WTC11 (cell line): Measurements from ENCODE around the gene PLK3.
"Not testable (repeated sequence)": the region's sequence is repeated elsewhere in the genome, so short reads cannot be mapped to it uniquely, and the experiment has no call there.

Experiments used
- ATF3 ChIP-seq: sonication (generic); formaldehyde crosslinking; conservative IDR thresholded peaks from 2 replicates; pipeline ENCODE4 v1.8.1; 2022; ENCODE audit warnings: mild to moderate bottlenecking, missing genetic modification reagents
- CTCF ChIP-seq: fragments of 200-600 bp; IDR thresholded peaks from 2 replicates; pipeline ENCODE4 v1.8.0; 2022; ENCODE audit warnings: antibody characterized with exemption
- E2F4 ChIP-seq: sonication (generic); formaldehyde crosslinking; IDR thresholded peaks from 2 replicates; pipeline ENCODE4 v1.8.1; 2022; ENCODE audit warnings: low read depth, mild to moderate bottlenecking, moderate library complexity, missing genetic modification reagents, borderline replicate concordance
- ESRRA ChIP-seq: sonication (generic); formaldehyde crosslinking; IDR thresholded peaks from 2 replicates; pipeline ENCODE4 v1.8.1; 2022; ENCODE audit warnings: mild to moderate bottlenecking, missing genetic modification reagents, borderline replicate concordance
- FOXJ3 ChIP-seq: sonication (generic); formaldehyde crosslinking; IDR thresholded peaks from 2 replicates; pipeline ENCODE4 v1.9.0; 2021; ENCODE audit warnings: missing genetic modification reagents, mild to moderate bottlenecking, borderline replicate concordance
- IRF2 ChIP-seq: sonication (generic); formaldehyde crosslinking; IDR thresholded peaks from 2 replicates; pipeline ENCODE4 v1.8.0; 2022; ENCODE audit warnings: low read depth, missing genetic modification reagents, borderline replicate concordance
- NFYB ChIP-seq: sonication (generic); formaldehyde crosslinking; conservative IDR thresholded peaks from 2 replicates; pipeline ENCODE4 v1.8.0; 2022; ENCODE audit warnings: low read depth, missing genetic modification reagents
- PRRX2 ChIP-seq: fragments of 250-450 bp; sonication (Bioruptor Pico); IDR thresholded peaks from 2 replicates; pipeline ENCODE4 v1.8.0; 2021; ENCODE audit warnings: mild to moderate bottlenecking
- USF2 ChIP-seq: sonication (generic); formaldehyde crosslinking; IDR thresholded peaks from 2 replicates; pipeline ENCODE4 v1.8.1; 2023; ENCODE audit warnings: mild to moderate bottlenecking, missing genetic modification reagents, moderate library complexity
- ZNF121 ChIP-seq: sonication (generic); formaldehyde crosslinking; IDR thresholded peaks from 2 replicates; pipeline ENCODE4 v1.8.0; 2023; ENCODE audit warnings: missing genetic modification reagents
- ZNF263 ChIP-seq: sonication (generic); formaldehyde crosslinking; IDR thresholded peaks from 2 replicates; pipeline ENCODE4 v1.8.1; 2022; ENCODE audit warnings: low read depth, mild to moderate bottlenecking, moderate library complexity, missing genetic modification reagents
- ZNF671 ChIP-seq: fragments of 250-450 bp; sonication (Bioruptor Pico); IDR thresholded peaks from 2 replicates; pipeline ENCODE4 v1.8.0; 2021; ENCODE audit warnings: mild to moderate bottlenecking

- not testable (repeated sequence) for TF ChIP-seq PRRX2; ESRRA; CTCF; ZNF671; FOXJ3 (CRISPR knock-in tag); IRF2 (CRISPR knock-in tag); NFYB (CRISPR knock-in tag); E2F4 (CRISPR knock-in tag); ZNF263 (CRISPR knock-in tag); ATF3 (CRISPR knock-in tag); USF2; ZNF121 (CRISPR knock-in tag)
These were observed 2.3 kb upstream of the PLK3 start for GRCh38 chr1:44797886-44798285.
